Ascending aorta (tissue), 2 donors: Measurements from ENCODE around the gene USP44. TPM values are rescaled to one million over a fixed set of nuclear protein-coding genes. Genes with fewer than 3 reads are reported as not detected.

Experiments
- DNase-seq, 2 donors: peaks; one replicate each; pipeline ENCODE4 v3.0.0-alpha.2; 2019; ENCODE audit warnings: low spot score in 2 of 2
- H3K27ac ChIP-seq, 2 donors: fragments of 200-600 bp; sonication (generic); one replicate each; pipeline ENCODE4 v1.5.1; 2016 to 2017; ENCODE audit warnings: mild to moderate bottlenecking in 1 of 2
- H3K27me3 ChIP-seq: fragments of 200-600 bp; sonication (generic); one replicate; pipeline ENCODE4 v1.5.1; 2017
- H3K36me3 ChIP-seq, 2 donors: fragments of 200-600 bp; sonication (generic); one replicate each; pipeline ENCODE4 v1.5.1; 2016
- H3K4me1 ChIP-seq, 2 donors: fragments of 200-600 bp; sonication (generic); one replicate each; pipeline ENCODE4 v1.5.1; 2016 to 2017; ENCODE audit warnings: mild to moderate bottlenecking in 1 of 2
- H3K4me3 ChIP-seq, 2 donors: fragments of 200-600 bp; sonication (generic); one replicate each; pipeline ENCODE4 v1.5.1; 2016 to 2017; ENCODE audit warnings: mild to moderate bottlenecking in 1 of 2
- H3K9me3 ChIP-seq, 2 donors: fragments of 200-600 bp; sonication (generic); one replicate each; pipeline ENCODE4 v1.5.1; 2016
- CTCF ChIP-seq, 3 experiments: fragments of 200-600 bp in 2 of 3; fragments of 450-650 bp in 1 of 3; sonication (generic) in 2 of 3; IDR thresholded peaks; one replicate each; pipeline ENCODE4 v1.5.1; 2016 to 2019; ENCODE audit warnings: antibody characterized with exemption in 3 of 3, mild to moderate bottlenecking in 1 of 3, moderate library complexity in 1 of 3
- intact Hi-C: fragments of 100-400 bp; cut with DNase I; formaldehyde crosslinking; loops from one replicate; pipeline ENCODE4 v1.15.1; 2023
- total RNA-seq: library from RNA; depleted of rRNA; stranded (reverse); fragments of >200 nt; gene quantifications from one replicate; pipeline ENCODE4 v1.1.0, GENCODE V29; 2016

Gene USP44
- total RNA-seq, 1 donor from 2014 or later: 5.7 TPM

GRCh38 chr12:95538656-95539055 lies 12.6 kb downstream of the USP44 start:
- no peak for DNase-seq
- Histone ChIP-seq H3K9me3 (no peaks in the 10 kb centered on the region), H3K36me3 (no peaks in the 10 kb centered on the region), H3K4me1 (no peaks in the 10 kb centered on the region), H3K27ac (no peak overlapping the region), H3K4me3 (no peak overlapping the region), H3K27me3 (no peaks in the 10 kb centered on the region)
- intact Hi-C loops: loop anchor here (10.0 kb wide), 1 partner anchor 464 kb away; the partner anchor contains the start of gene NR2C1
- no peak for TF ChIP-seq CTCF (IDR thresholded peaks at IDR 0.05)

- no peaks in the 10 kb centered on the region for H3K4me1 ChIP-seq
- TF ChIP-seq CTCF (IDR thresholded peaks at IDR 0.05): no peak
- no peaks in the 10 kb centered on the region for H3K27me3 ChIP-seq
- DNase-seq: no peak
- no peaks in the 10 kb centered on the region for H3K36me3 ChIP-seq
- H3K27ac ChIP-seq: no peak overlapping the region
- no peak overlapping the region for H3K4me3 ChIP-seq
- no peaks in the 10 kb centered on the region for H3K9me3 ChIP-seq
- intact Hi-C loops: loop anchor here (10.0 kb wide), 1 partner anchor 463 kb away; the partner anchor contains the start of gene NR2C1
These were observed 13.3 kb downstream of the USP44 start for GRCh38 chr12:95538006-95538405.

GRCh38 chr12:95533985-95534384 lies 17.3 kb downstream of the USP44 start:
- no peak overlapping the region for H3K4me3 ChIP-seq
- H3K9me3 ChIP-seq: no peaks in the 10 kb centered on the region
- no peaks in the 10 kb centered on the region for H3K27me3 ChIP-seq
- no peak for DNase-seq
- no peaks in the 10 kb centered on the region for H3K36me3 ChIP-seq
- intact Hi-C loops: loop anchor here (5.0 to 10.0 kb wide), 4 partner anchors 182 to 459 kb away; partner anchors contain the start of gene NR2C1
- TF ChIP-seq CTCF (IDR thresholded peaks at IDR 0.05): no peak
- H3K27ac ChIP-seq: no peak overlapping the region
- H3K4me1 ChIP-seq: no peaks in the 10 kb centered on the region

GRCh38 chr12:95532851-95533250 lies 18.4 kb downstream of the USP44 start:
- H3K36me3 ChIP-seq: no peaks in the 10 kb centered on the region
- H3K27me3 ChIP-seq: no peaks in the 10 kb centered on the region
- no peak overlapping the region for H3K4me3 ChIP-seq
- intact Hi-C loops: loop anchor here (5.0 to 10.0 kb wide), 4 partner anchors 181 to 458 kb away; partner anchors contain the start of gene NR2C1
- no peak for TF ChIP-seq CTCF (IDR thresholded peaks at IDR 0.05)
- DNase-seq: no peak
- no peaks in the 10 kb centered on the region for H3K4me1 ChIP-seq
- no peak overlapping the region for H3K27ac ChIP-seq
- H3K9me3 ChIP-seq: no peaks in the 10 kb centered on the region

GRCh38 chr12:95529693-95530225 lies 21.5 kb downstream of the USP44 start:
- no peak for TF ChIP-seq CTCF (IDR thresholded peaks at IDR 0.05)
- H3K27ac ChIP-seq: no peak overlapping the region

More at GRCh38 chr12:95529693-95530225, 21.5 kb downstream of the USP44 start:
- Histone ChIP-seq H3K27me3 (no peaks in the 10 kb centered on the region), H3K36me3 (no peaks in the 10 kb centered on the region), H3K9me3 (no peaks in the 10 kb centered on the region), H3K4me3 (no peak overlapping the region), H3K4me1 (no peaks in the 10 kb centered on the region)
- DNase-seq: no peak
- intact Hi-C loops: loop anchor here (5.0 to 10.0 kb wide), 4 partner anchors 177 to 455 kb away; partner anchors contain the start of gene NR2C1
